Fibroblast of skin of back (primary cell): ENCODE results near the gene FAM20C.

Source experiments
- DNase-seq: peaks from one replicate; pipeline ENCODE4 v3.0.0-alpha.2; 2013

Gene FAM20C

DNA sequence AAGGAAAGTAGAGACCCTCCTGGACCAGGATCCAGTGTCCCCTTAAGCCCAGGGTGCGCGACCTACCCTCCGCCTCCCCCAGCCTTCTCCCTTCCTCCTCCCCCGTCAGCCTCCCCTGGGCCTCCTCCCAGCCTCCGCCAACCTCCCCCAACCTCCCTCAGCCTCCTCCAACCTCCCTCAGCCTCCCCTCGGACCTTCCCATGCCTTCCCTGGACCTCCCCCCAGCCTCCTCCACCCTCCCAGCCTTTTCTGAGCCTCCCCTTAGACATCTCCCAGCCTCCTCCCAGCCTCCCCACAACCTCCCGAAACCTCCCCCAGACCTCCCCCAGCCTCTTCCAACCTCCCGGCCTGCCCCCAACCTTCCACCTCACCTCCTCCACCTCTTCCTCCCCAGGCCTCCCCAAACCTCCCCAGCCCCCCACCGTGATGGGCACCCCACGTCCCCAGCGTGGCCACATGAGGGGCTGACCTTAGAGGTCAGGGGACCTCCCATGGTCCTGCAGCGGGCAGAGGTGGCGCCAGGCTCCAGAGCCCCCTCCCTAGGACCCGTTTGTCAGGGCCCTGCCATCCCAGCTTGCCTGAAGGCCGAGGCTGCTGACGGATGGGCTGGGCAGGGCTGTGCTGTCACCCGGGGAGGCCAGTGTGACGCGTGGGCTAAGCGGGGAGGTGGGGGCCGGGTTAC lies 18.8 kb downstream of the FAM20C start:
- no peak for DNase-seq

DNA sequence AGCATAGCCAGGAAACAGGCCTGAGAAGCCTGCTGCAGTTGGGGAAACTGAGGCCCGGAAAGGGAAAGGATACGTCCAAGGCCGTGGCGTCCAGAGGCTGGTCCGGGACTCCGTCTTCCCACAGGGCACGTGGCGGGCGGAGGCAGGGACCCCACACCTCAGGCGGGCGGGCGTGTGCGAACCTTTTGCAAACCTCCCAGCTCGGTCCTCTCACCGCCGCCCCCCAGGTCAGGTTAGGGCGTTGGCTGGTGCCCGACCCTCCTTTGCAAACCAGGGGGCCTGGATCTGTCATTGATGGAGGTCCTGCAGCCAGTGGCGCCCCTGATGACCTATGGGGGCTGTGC lies 19.3 kb downstream of the FAM20C start:
- no peak for DNase-seq

GRCh38 chr7:212754-213153 lies 20.4 kb downstream of the FAM20C start:
- no peak for DNase-seq

DNA sequence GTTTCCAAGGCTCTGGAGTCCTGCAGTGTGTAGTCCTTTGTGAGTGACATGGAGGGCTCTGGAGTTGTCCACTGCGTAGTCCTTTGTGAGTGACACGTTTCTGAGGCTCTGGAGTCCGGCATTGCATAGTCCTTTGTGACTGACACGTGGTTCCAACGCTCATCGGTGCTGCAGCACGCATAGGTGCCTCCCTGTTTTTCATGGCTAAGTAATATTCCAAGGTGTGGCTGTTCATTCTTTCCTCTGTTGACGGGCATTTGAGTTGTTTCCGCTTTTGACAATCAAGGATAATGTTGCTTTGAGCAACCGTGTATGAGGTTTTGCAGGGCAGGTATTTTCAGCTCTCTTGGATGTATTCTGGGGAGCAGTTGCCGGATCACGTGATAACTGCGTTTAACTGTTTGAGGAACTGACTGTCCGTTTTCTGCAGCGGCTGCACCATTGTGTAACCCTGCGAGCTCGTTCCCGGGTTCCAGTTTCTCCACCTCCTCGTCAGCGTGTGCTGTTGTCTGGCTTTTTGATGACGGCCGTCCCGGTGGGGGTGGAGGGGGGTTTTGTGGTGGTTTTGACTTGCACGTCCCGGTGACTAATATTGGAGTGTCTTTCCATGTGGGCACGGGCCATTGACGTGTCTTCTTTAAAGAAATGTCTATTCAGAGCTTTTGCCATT lies 21.1 kb downstream of the FAM20C start:
- no peak for DNase-seq

DNA sequence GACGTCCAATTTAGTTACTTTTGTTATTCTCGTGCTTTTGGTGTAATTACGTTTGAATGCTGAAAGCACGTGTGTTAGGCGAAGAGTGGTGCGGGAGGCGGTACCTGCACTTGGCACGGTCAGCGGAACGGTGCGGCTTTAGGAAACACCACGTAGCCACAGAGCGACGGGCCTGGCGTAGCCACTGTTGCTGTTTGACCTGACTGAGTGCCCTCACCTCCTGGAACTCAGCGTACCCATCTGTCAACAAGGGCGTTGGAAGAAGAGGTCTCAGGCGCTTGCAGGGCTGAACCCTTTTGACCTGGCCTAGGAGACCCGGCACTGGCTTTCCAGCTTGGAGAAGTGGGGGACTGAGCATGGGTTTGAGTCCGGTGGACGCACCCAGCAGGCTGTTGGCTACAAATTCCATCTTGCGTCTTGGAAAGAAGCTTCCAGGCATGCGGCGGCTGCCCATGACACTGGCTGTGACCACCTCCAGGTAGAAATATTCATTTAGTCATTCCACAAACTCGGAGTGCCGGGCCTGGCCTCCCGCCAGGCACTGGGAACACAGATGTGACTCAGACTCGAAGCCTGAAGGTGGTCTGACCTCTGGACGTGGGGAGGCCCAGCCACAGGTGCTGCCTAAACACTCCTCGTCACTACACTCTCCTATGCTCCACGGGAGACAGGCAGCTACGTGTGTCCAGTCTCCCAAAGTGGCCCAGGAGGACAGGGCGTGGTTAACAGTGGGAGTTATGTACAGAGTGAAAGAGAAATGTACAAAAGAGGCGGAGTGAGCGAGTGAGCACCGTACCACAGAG lies 22.2 kb downstream of the FAM20C start:
- DNase-seq: peak; percentile 50

- no peak for DNase-seq
Observed at GRCh38 chr7:216360-217300, 24.3 kb downstream of the FAM20C start.

DNA sequence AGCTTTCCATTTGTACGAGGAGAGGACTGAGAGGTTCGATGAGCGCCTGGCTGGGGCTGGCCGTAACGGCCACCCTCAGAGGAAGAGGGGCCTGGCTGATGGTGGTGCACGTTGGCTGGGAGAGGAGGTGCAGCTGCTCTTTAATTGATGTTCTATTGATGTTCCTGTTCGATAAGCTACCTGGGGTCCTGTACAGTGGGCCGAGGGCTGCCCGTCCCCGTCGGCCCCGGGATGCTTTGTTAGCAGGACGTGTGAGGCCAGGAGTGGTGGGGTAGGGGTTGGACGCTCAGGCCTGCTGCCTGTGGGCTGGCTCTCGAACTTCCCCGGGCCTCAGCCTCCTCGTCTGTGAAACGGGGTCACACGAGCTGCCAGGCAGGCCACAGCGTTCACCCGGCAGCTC lies 25.4 kb downstream of the FAM20C start:
- no peak for DNase-seq

- DNase-seq: no peak
Observed at GRCh38 chr7:218316-218715, 25.9 kb downstream of the FAM20C start.

GRCh38 chr7:218896-219580 lies 26.7 kb downstream of the FAM20C start:
- no peak for DNase-seq

- no peak for DNase-seq
Observed at GRCh38 chr7:219581-220150, 27.3 kb downstream of the FAM20C start.

DNA sequence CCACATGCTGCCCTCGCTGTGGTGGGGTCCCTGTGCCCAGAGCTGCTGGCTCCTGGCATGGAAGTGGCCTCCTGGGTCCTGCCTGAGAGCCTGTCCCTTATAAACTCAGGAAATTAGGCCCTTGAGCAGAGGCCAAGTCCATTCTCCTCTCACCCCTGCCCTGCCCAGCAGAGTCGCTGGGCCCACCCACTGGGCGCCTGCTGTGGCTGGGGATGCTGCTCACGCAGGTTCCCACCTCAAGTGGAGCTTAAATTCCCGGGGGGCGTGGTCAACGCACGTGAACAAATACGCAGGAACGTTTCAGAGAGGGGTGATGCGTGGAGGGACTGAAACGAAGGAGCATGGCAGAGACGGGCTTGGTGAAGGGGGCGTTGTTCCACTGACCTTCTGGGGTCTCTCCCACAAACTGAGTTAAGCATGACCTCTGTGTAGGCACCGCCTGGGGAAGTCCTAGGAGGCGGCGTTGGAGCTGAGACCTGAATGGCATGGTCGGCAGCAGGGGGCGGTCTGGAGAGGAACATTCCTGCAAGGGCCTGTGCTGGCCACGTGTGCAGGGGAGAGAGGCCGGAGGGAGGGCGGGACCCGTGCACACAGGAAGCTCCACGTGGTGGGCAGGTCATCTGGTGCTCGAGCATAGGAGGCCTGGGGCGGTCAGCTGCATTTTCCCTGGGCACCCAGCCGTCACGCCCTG lies 27.9 kb downstream of the FAM20C start:
- DNase-seq: peak; percentile 56

DNA sequence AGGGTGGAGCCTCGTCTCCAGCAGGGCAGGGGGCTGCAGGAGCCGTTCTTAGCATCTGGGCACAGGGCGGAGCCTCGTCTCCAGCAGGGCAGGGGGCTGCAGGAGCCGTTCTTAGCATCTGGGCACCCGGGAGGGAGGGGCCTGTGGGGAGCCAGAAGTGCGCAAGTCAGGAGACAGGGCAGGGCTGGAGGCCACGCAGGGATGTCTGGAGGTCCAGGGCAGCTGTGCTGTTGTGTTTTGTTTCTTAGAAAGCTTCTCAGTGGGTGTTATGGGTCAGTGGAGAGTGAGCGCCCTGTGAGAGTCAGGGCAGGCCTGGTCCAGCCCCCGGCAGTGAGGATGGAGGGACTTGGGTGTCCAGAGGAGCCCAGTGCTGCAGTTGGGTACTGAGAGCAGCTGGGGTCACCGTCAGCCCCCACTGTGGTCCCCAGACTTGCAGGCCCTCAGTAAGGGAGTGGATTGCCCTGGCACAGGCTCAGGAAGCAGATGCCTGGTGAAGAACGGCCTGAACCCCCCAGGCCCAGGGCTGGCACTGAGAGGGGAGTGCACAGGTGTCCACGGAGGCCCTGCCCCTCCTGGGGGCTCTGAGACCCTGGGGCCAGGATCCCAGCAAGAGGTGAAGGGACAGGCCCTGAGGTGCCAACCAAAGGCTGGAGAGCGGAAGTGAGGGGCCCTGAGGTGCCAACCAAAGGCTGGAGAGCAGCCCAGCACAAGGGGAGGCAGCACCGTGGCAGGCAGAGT lies 29.8 kb downstream of the FAM20C start:
- DNase-seq: no peak

GRCh38 chr7:222716-223041 lies 30.3 kb downstream of the FAM20C start:
- no peak for DNase-seq

- DNase-seq: no peak
Observed at GRCh38 chr7:223118-223800, 30.9 kb downstream of the FAM20C start.

- no peak for DNase-seq
Observed at GRCh38 chr7:223861-224260, 31.5 kb downstream of the FAM20C start.

DNA sequence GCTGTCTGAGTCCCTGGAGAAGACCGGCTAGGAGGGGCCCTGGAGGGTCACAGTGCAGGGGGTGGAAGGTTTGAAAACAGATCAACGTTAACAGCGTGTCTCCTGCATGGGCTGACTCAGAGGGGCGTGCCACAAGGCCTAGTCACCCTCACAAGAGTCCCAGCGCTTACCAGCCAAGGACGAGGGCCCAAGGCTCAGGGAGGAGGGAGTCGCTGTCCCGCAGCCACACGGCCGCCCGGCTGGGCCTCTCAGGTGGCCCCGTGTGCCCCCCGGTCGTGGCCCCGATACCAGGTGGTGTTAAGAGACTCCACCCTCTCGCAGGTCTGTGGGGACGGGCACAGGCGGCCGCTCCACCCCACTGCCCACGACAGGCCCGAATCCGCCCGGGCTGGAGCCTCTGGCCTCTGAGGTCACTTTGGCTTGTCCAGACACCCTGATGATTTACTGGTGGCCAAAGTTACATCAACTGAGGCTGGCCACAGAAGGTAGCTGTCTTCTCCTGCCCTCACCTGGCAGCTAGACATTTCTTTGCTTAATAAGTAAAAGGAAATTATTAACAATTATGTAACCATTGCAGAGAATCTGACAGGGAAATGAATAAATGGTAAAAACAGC lies 34.0 kb downstream of the FAM20C start:
- DNase-seq: peak; percentile 78

DNA sequence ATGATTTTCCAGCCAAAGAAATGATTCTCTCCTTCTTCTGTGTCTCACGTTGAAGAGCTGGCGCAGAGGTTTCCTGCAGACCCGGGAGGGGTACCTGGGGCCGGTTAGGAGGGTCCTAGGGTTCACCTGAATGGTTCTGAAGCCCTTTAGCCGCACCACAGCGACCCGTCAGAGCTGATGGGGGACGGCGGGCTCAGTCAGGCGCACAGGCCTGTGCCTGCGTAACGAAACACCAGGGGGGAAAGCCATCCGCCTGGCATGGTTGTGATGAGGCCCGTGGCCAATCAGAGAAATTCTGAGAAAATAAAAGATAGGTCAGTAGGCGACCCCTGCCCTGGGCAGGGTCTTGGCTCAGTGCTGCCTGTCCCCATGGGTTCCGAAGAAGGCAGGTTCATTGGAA lies 35.6 kb downstream of the FAM20C start:
- DNase-seq: no peak

DNA sequence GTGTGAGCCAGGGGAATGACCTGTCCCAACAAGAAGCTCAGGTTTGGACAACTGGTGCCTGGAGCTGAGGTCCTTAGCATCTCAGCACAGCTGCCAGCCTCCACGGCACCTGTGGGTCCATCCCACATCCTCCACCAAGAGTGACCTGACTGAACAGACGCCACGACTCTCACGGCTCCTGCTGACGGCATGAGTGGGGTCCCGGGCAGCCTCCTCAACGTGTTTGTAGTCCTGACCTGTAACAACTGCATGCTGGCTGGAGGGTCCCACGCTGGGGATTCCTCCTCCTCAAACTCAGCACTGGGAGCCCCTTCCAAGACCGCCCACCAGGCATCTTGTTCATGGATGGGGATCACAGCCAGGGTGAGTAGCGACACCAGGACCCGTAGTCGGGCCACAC lies 36.2 kb downstream of the FAM20C start:
- no peak for DNase-seq

DNA sequence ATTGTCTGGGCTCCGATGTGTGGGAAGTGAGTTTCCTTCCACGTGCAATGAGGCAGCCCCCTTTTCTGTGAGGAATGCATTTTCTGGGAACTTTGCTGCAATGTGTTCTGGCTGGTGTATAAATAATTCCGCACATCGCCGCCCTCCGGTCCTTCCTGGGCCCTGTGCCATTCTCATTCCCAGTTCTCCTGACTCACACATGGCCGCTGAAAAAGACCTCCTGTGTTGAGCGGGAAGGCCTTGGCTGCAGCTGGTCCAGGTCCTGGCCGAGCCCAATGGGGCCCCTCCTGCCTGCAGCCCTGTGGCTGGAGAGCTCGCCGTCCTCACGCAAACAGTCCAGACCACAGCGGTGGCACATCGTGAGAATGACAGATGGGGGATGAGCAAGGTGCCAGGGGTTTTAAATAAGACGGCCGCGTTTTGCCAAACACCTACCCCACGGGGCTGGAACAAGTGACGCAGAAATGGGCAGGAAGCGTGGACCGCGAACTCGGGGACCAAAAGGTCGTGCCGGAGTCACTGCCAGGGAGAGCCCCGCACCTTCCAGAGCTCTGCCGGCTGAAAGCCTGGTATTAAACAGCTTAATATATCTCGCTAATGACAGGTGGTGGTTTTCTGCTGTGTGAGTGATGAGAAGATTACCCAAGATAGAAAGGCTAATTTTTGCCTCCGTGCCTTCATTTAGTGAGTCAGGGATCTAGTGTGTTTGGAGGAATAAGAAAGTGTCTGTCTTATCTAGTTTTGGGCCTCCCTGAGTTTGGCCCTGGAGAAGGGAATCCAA lies 37.0 kb downstream of the FAM20C start:
- DNase-seq: peak; percentile 90
